ENCODE data around the gene RUNX2. TPM values are rescaled to one million over a fixed set of nuclear protein-coding genes. Genes with fewer than 3 reads are reported as not detected.

RUNX2 gene
- total and polyA plus RNA-seq, 5 donors = 0.26 to 0.93 (median 0.39) TPM

DNA sequence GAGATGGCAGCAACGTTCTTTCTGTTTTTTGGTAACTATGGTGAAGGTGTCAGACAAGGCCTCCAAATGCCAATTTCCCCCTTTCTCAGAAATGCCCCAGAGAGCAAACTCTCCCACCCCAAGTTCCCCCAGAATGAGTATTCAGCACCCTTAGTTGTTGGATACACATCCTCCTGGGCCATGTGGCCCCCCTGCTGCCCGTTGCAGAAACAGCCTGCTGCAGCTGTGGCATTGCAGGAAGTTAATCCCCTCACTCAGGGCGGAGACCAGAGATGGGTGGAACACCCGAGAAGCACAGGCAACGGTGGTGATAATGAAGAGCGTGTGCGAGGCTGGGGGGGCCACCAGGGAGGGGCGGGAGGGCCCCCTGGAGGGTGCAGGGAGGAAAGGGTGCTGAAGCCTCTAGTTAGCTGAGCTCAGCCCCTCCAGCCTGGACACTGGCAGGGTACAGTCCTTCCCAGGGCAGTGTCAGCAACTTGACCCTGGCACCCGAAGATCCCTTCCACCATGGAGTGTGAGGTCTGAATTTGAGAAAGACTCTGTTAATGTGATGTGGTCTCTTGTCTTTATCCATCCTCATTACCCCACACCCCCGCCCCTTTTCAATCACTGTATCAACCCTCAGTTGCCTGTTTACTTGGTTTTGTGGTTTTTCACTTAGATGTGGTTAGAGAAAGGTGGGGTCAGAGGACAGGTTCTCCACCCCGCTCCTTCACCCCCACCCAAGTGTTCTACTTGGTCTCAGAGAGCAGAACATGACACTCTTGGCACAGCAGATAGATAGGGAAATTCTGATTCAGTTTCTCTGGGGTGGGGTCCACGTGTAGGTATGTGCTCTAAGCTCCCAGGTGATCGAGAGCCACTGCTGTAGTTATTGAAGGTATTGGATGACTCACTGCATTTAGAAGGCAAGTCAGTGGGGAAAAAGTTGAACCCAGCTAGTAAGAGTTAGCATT, 258.4 kb downstream of the RUNX2 start:
- no peaks in the 10 kb centered on the region for H3K9me3 ChIP-seq (ENCODE audit: control insufficient read depth, low read length)
- no peaks in the 10 kb centered on the region for H3K4me1 ChIP-seq (ENCODE audit: control insufficient read depth, insufficient read depth, low read length)
- DNase-seq = no peak
- 54% methylated on average over 13 of the region's 13 CpGs for WGBS
- no peak for ATAC-seq
- no peak overlapping the region for H3K27ac ChIP-seq (ENCODE audit: low read length)
- no peaks in the 10 kb centered on the region for H3K27me3 ChIP-seq (ENCODE audit: control insufficient read depth, insufficient read depth)
- H3K4me3 ChIP-seq (ENCODE audit: low read length) = no peak overlapping the region
- intact Hi-C loops (cut with DNase I) = no loop called here

- Histone ChIP-seq H3K4me3 (ENCODE audit: low read length) (no peak overlapping the region), H3K9me3 (ENCODE audit: control insufficient read depth, low read length) (no peaks in the 10 kb centered on the region), H3K4me1 (ENCODE audit: control insufficient read depth, insufficient read depth, low read length) (no peaks in the 10 kb centered on the region), H3K27me3 (ENCODE audit: control insufficient read depth, insufficient read depth) (no peaks in the 10 kb centered on the region), H3K27ac (ENCODE audit: low read length) (no peak overlapping the region)
- intact Hi-C loops (cut with DNase I) = no loop called here
- DNase-seq (no peak), ATAC-seq (no peak)
- WGBS = 86% methylated on average over 5 of the region's 5 CpGs
These were observed 259.3 kb downstream of the RUNX2 start for GRCh38 chr6:45587229-45588060.

GRCh38 chr6:45589367-45589766, 261.2 kb downstream of the RUNX2 start:
- no peak overlapping the region for H3K27ac ChIP-seq (ENCODE audit: low read length)
- no peak overlapping the region for H3K4me3 ChIP-seq (ENCODE audit: low read length)
- WGBS = 94% methylated on average over 3 of the region's 3 CpGs
- H3K9me3 ChIP-seq (ENCODE audit: control insufficient read depth, low read length) = no peaks in the 10 kb centered on the region
- DNase-seq (no peak), ATAC-seq (no peak)
- H3K4me1 ChIP-seq (ENCODE audit: control insufficient read depth, insufficient read depth, low read length) = no peaks in the 10 kb centered on the region
- H3K27me3 ChIP-seq (ENCODE audit: control insufficient read depth, insufficient read depth) = peaks cover 2% of the 10 kb centered on the region
- intact Hi-C loops (cut with DNase I) = no loop called here

DNA sequence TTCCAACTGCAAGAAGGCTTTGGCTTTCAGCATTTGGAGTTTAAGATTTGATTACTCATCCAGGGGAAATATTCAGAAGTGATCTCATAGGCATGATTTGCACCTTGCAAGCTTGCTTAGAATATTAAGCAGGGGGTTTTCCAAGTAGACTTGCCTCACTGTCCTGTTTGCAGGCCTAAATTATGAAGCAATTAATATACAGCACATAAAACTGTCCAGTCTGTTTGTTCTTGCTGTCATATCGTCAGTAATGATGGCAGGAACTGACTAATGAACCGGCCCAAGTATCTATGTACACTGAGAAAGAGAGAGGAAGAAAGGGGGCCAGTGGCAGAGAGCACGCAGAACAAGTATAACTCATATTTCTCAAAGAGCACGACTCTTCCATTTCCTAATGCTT, 262.1 kb downstream of the RUNX2 start:
- Histone ChIP-seq H3K9me3 (ENCODE audit: control insufficient read depth, low read length) (no peaks in the 10 kb centered on the region), H3K4me1 (ENCODE audit: control insufficient read depth, insufficient read depth, low read length) (no peaks in the 10 kb centered on the region), H3K27me3 (ENCODE audit: control insufficient read depth, insufficient read depth) (peaks cover 2% of the 10 kb centered on the region), H3K27ac (ENCODE audit: low read length) (no peak overlapping the region), H3K4me3 (ENCODE audit: low read length) (no peak overlapping the region)
- ATAC-seq (no peak), DNase-seq (no peak)
- intact Hi-C loops (cut with DNase I) = no loop called here
- WGBS = 33% methylated on average over 4 of the region's 4 CpGs

DNA sequence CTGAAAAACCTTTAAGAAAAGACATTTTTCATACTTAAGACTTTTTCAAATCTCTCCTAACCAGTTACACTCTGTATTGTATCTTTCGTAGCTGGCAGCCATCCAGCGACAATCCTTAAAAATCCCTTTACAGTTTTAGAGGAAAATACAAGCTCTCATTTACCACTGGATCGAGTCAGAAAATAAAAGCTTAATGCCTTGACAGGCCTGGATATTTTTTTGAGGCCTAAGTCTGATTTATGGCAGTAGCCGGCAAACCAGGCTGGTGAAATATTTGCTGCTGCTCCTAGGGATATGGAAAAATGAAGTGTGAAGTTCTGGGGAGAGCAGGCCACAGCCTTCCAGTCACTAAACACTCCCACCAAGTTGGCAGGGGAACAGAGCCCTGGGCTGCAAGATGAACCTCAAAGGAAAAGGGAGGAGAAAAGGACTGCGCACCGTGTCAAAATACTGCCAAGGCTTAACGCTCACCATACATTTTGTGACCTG, 262.6 kb downstream of the RUNX2 start:
- H3K9me3 ChIP-seq (ENCODE audit: control insufficient read depth, low read length) = no peaks in the 10 kb centered on the region
- ATAC-seq (no peak), DNase-seq (peak in 1 of 3 donors; percentile 45)
- no peak overlapping the region for H3K4me3 ChIP-seq (ENCODE audit: low read length)
- peaks cover 2% of the 10 kb centered on the region for H3K27me3 ChIP-seq (ENCODE audit: control insufficient read depth, insufficient read depth)
- 50% methylated on average over 7 of the region's 7 CpGs for WGBS
- intact Hi-C loops (cut with DNase I) = no loop called here
- peaks cover 3% of the 10 kb centered on the region for H3K4me1 ChIP-seq (ENCODE audit: control insufficient read depth, insufficient read depth, low read length)
- H3K27ac ChIP-seq (ENCODE audit: low read length) = no peak overlapping the region

DNA sequence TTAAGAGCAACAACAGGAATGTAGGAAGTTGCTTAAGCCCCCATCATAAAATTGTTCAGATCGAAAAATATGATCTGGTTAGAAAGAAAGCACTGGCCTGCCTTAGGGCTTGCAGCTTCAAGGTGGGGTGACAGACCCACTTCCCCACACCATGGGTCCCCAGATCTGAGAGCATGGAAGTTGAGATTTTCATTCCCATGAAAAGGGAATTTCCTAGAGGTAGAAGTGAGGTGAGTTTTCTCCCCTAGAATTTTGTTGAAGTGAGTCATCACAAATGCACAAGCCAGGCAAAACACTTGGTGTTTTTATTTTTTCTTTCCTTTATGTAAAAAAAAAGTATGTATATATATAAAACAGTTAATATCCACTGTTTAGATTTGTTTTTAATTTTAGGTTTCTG, 263.2 kb downstream of the RUNX2 start:
- DNase-seq (no peak), ATAC-seq (no peak)
- H3K9me3 ChIP-seq (ENCODE audit: control insufficient read depth, low read length) = no peaks in the 10 kb centered on the region
- H3K27ac ChIP-seq (ENCODE audit: low read length) = no peak overlapping the region
- H3K4me1 ChIP-seq (ENCODE audit: control insufficient read depth, insufficient read depth, low read length) = peaks cover 3% of the 10 kb centered on the region
- no peak overlapping the region for H3K4me3 ChIP-seq (ENCODE audit: low read length)
- intact Hi-C loops (cut with DNase I) = no loop called here
- H3K27me3 ChIP-seq (ENCODE audit: control insufficient read depth, insufficient read depth) = peaks cover 2% of the 10 kb centered on the region
- 85% methylated on average over 1 of the region's 1 CpG for WGBS

DNA sequence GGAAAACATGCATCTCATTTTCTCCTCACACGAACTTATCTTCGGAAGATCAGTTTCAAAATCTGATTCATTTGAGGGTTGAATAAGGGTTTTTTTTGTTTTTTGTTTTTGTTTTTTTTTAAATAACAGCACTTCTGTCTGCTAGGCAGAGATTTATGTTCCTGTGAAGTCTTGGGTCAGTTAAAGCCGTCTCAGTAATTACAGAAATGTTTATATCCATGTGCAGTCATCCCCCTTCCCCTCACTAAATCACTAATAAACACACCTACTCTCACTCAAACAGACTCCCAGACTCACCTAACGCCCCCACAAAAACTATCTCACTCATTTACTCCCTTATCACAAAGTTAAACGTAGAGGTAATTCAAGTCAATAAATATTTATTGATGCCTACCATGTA, 263.8 kb downstream of the RUNX2 start:
- H3K27me3 ChIP-seq (ENCODE audit: control insufficient read depth, insufficient read depth) = peaks cover 2% of the 10 kb centered on the region
- ATAC-seq (no peak), DNase-seq (no peak)
- no peak overlapping the region for H3K27ac ChIP-seq (ENCODE audit: low read length)
- no peaks in the 10 kb centered on the region for H3K9me3 ChIP-seq (ENCODE audit: control insufficient read depth, low read length)
- peaks cover 3% of the 10 kb centered on the region for H3K4me1 ChIP-seq (ENCODE audit: control insufficient read depth, insufficient read depth, low read length)
- H3K4me3 ChIP-seq (ENCODE audit: low read length) = no peak overlapping the region
- intact Hi-C loops (cut with DNase I) = no loop called here
- 80% methylated on average over 5 of the region's 5 CpGs for WGBS

- intact Hi-C loops (cut with DNase I) = no loop called here
- no peak overlapping the region for H3K4me3 ChIP-seq (ENCODE audit: low read length)
- ATAC-seq (no peak), DNase-seq (no peak)
- WGBS = 92% methylated on average over 2 of the region's 2 CpGs
- peaks cover 3% of the 10 kb centered on the region for H3K4me1 ChIP-seq (ENCODE audit: control insufficient read depth, insufficient read depth, low read length)
- H3K27ac ChIP-seq (ENCODE audit: low read length) = no peak overlapping the region
- no peaks in the 10 kb centered on the region for H3K9me3 ChIP-seq (ENCODE audit: control insufficient read depth, low read length)
- H3K27me3 ChIP-seq (ENCODE audit: control insufficient read depth, insufficient read depth) = peaks cover 2% of the 10 kb centered on the region
These were observed 264.9 kb downstream of the RUNX2 start for GRCh38 chr6:45592991-45593390.

- ATAC-seq = peak; percentile 41 to 54
- H3K27me3 ChIP-seq (ENCODE audit: control insufficient read depth, insufficient read depth) = peaks cover 2% of the 10 kb centered on the region
- H3K4me3 ChIP-seq (ENCODE audit: low read length) = no peak overlapping the region
- intact Hi-C loops (cut with DNase I) = no loop called here
- H3K27ac ChIP-seq (ENCODE audit: low read length) = no peak overlapping the region
- WGBS = 62% methylated on average over 5 of the region's 5 CpGs
- H3K4me1 ChIP-seq (ENCODE audit: control insufficient read depth, insufficient read depth, low read length) = peaks cover 3% of the 10 kb centered on the region
- DNase-seq = no peak
- peaks cover 4% of the 10 kb centered on the region for H3K9me3 ChIP-seq (ENCODE audit: control insufficient read depth, low read length)
These were observed 267.1 kb downstream of the RUNX2 start for GRCh38 chr6:45595010-45595851.

GRCh38 chr6:45597424-45597823, 269.3 kb downstream of the RUNX2 start:
- no peak overlapping the region for H3K27ac ChIP-seq (ENCODE audit: low read length)
- H3K9me3 ChIP-seq (ENCODE audit: control insufficient read depth, low read length) = peaks cover 4% of the 10 kb centered on the region
- 73% methylated on average over 5 of the region's 5 CpGs for WGBS
- no peak overlapping the region for H3K4me3 ChIP-seq (ENCODE audit: low read length)
- intact Hi-C loops (cut with DNase I) = no loop called here
- H3K27me3 ChIP-seq (ENCODE audit: control insufficient read depth, insufficient read depth) = peaks cover 2% of the 10 kb centered on the region
- H3K4me1 ChIP-seq (ENCODE audit: control insufficient read depth, insufficient read depth, low read length) = peaks cover 3% of the 10 kb centered on the region
- no peak for DNase-seq
- no peak for ATAC-seq

Measured in right cardiac atrium (tissue), 5 donors.